T47D (cell line): ENCODE measurements around the gene PLPP7.
"Not testable (repeated sequence)": the region's sequence is repeated elsewhere in the genome, so short reads cannot be mapped to it uniquely, and the experiment has no call there.

Experiments
- DNase-seq, 2 experiments: peaks; one replicate each; pipeline versions ENCODE4 v3.0.0 to v3.0.0-alpha.2; 2011 to 2012; ENCODE audit warnings: low read depth in 1 of 2, low spot score in 1 of 2
- JUND ChIP-seq: IDR thresholded peaks from 2 replicates; pipeline ENCODE4 v1.6.1; 2012; ENCODE audit warnings: low read depth
- in situ Hi-C: cut with HindIII; loops from 2 replicates; pipeline ENCODE4 v1.10.0; 2016; ENCODE audit warnings: low sequenced_read_pairs, low pct_unique_long_range_greater_than_20kb

The PLPP7 gene

DNA sequence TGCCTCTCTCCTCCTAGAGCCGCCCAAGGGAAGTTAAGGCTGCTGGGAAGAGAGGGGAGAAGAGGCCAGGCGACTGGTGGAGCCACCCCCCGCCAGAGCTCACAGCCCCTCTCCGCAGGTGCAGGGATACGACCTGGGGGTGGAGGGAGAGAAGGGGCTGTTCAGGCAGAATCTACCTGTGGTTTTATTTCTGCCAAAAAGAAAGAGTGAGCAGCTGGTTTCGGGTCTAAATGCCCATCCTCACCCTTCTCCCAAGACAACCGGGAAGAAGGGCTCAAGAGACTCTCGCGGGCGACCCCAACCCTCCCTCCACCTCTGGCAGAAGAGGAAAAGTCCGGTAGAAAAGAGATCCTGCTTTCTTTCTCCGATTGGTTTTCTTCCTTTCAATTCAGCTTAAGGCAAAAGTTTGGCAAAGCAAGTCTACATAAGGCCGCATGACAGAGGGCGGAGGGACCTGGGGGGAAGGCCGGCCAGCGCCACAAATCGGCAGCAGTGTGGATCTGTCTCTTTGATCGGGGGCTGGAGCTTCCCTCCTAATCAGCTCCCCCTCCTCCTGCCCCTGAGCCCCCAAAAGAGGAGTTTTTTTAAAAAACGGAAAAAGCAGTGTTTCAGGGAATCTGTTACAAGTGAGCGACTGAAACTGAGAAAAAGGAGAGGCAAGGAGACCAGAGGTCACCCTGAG lies 29.5 kb upstream of the PLPP7 start:
- in situ Hi-C loops = no loop called here
- no peak for TF ChIP-seq JUND
- DNase-seq = no peak

DNA sequence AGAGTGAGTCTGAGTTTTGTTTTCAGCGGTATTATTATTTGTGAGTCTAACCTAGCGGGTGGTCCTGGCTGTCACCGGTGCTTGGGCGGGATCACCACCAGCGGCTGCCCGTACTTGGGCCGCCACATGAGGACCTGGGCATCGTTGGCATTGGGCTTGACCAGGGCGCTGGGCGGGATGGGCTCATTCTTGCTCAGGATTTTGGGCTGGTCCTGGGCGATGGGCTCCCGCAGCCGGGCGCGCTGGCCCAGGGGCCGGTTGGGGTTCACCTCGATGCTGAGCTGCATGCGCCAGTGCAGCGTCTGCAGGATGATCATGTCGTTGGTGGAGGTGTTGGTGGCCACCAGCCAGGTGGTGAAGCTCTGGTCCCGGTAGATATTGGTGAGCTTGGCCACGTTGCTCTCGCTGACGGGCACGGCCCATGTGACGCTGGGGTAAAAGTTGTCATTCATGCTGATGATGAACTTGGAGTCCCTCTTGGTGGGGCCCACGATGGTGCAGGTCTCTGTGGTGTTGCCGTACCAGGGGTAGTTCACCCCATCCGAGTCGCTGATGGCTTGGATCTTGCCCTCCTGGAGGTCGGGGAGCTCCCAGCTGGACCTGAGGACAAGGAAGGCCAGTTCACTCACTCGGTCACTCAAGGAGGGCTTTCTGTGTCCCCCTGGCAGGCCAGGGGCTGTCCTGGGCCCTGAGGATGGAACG lies 28.6 kb upstream of the PLPP7 start:
- no peak for TF ChIP-seq JUND
- in situ Hi-C loops = no loop called here
- DNase-seq = no peak

DNA sequence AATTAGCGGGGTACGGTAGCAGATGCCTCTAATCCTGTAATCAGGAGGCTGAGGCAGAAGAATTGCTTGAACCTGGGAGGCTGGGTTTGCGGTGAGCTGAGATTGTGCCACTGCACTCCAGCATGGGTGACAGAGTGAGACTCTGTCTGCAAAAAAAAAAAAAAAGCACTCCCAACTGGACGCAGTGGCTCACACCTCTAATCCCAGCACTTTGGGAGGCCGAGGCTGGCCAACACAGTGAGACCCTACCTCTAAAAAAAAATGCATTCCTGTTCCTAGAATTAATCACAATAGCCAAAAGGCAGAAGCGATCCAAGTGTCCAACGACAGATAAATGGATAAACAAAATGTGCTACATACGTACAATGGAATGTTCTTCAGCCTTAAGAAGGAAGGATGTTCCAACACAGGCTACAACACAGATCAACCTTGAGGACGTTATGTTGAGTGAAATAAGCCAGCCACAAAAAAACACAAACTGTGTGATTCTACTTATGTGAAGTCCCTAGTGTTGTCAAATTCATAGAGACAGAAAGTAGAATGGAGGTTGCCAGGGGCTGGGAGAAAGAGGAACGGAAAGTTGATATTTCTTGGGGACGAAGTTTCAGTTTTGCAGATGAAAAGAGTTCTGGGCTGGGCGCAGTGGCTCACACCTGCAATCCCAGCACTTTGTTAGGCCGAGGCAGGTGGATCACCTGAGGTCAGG lies 27.0 kb upstream of the PLPP7 start:
- no peak for TF ChIP-seq JUND
- in situ Hi-C loops = no loop called here
- no peak for DNase-seq

DNA sequence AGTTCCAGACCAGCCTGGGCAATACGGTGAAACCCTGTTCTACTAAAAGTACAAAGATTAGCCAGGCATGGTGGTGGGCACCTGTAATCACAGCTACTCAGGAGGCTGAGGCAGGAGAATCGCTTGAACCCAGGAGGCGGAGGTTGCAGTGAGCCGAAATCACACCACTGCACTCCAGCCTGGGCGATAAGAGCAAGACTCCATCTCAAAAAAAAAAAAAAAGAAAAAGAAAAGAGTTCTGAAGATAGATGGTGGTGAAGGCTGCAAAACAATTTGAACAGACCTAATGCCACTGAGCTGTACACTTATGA lies 26.5 kb upstream of the PLPP7 start:
- in situ Hi-C loops, DNase-seq: not testable (repeated sequence)

DNA sequence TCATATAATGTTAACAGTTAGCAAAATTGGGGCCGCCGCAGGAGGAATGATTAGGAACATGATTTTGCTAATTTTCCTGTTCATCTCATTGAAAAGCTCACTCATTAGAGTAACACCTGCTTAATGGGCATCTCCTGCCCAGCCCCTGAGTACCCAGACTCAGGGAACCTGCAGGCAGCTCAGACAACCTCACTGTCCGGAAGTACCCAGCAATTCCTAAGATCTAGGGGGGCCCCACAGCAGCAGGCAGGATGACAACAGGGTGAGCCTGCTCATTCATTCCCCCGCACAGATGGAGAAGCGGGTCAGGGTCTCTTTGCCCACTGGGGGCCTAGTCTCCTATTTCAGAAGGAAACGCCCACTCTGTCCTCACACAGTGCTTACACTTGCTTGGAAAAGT lies 25.8 kb upstream of the PLPP7 start:
- DNase-seq = no peak
- in situ Hi-C loops = no loop called here
- no peak for TF ChIP-seq JUND

DNA sequence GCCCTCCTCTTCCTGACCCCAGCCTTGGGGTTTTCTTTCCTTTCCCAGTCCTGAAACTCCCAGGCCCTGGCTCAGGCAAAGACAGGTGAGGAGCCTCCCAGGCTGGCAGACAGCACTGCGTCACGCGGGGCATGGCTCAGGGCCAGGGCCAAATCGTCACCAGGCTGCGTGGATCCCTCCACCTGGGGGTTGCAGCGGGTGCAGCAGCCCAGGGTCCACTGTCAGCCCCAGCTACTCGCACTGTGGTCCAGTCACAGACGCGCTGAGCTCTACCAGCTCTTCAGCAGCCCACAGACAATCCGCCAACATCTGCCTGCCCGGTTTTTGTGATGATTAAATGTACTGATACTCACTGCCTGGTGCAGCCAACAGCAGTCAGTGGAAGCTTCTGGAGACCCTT lies 25.3 kb upstream of the PLPP7 start:
- DNase-seq = peak in 1 of 2 experiments; percentile 9
- no peak for TF ChIP-seq JUND
- in situ Hi-C loops = no loop called here

DNA sequence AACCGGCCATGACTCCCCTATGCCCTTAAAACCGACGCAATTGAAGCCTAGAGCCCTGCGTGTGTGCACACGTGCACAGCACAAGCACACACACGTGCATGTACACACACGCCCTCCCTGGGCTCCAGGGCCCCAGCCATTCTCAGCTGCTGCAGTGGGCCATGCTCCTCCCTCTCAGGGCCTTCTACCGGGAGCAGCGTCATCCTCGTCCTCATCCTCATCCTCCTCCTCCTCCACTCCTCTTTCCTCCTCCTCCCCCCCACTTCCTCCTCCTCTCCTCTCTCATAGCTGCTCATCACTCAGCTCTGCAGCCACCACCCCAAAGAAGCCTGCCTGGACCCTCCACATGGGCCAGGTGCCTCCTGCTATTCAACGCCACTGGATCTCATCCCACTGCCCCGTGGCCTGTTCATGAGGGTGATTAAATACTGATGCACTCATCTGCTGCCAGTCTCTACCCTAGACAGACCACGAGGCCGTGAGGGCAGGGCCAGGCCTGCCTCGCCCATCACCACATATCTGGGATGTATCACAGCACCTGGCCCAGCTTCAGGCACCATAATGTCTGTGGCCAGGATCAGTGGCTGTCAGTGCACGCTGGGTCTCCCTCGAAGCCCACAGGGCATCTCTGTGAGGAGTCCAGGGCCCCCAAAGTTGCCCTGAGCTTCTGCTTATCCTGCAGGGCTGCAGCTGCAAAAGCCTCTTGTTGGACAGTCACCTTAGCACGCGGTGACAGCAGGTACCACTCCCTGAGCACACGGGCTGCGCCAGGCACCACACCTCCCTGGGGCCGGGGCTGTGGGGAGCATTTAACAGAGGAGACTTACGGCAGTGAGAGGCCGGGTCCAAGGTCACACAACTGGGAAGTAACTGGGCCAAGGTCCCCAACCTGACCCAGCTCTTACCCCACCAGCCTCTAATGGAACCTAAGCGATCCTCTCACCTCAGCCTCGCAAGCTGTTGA lies 23.0 kb upstream of the PLPP7 start:
- no peak for DNase-seq
- in situ Hi-C loops = no loop called here
- TF ChIP-seq JUND = no peak

DNA sequence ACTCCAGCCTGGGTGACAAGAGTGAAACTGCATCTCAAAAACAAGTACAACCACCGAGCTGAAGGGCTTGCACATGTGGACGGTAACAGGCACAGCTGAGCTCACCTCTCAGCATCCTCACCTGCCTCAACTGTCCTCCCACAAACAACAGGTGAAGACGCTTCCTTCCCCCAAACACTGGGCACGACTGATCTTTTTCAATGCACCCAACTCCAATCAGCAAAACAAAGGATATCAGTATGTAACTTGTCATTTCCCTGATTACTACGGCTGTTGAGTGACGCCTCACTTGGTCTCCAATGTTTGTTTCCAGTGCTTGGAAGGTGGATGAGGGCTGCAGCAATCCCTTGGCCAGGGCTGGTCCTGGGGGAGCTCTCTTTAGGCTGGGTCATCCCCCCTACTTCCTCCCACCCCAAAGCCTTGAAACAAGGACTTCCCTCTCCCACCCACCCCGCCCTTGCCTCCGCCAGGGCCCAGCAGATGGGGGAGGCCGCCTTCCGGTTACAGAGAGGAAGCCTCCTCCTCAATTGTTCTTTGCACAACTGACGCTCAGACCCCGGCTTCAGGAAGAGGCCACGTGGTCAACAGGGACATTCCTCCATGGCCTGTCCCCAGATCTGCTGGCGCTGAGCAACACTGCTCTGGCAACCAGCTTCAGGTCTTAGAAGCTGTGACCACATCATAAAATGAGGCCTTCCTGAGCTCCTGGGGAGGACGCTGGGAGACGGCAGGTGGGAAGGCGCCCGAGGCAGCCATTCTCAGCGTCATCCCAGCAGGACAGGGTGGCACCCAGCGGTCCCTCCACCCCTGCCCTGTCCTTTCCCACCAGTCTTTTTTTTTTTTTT lies 19.1 kb upstream of the PLPP7 start:
- no peak for TF ChIP-seq JUND
- DNase-seq = no peak
- in situ Hi-C loops = no loop called here

DNA sequence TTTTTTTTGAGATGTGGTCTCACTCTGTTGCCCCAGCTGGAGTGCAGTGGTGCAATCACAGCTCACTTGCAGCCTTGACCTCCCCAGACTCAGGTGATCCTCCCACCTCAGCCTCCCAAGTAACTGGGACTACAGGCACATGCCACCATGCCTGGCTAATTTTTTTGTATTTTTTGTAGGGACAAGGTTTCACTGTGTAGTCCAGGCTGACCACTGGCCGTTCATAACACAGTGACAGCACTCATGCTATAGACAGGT lies 18.6 kb upstream of the PLPP7 start:
- in situ Hi-C loops, DNase-seq: not testable (repeated sequence)

DNA sequence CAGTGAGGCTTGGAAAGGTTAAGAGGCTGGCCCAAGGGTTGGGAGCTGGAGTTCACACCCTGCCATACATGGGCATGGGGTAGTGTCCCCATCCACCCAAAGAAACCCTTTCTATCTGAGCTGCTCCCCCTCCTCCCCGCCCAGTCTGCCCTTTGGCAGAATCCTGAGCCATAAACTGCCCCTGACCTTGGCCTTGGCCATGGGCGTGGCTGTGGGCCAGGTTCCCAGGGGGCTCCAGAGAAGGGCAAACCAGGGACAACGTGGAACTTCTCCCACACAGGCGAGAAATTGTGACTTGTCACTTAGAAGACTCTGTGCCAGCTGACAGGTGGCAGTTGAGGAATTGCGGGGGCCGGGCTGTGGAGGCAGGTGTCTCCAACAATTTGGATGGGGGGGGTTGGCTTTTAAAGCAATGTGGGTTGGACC lies 18.0 kb upstream of the PLPP7 start:
- in situ Hi-C loops = no loop called here
- DNase-seq = no peak

DNA sequence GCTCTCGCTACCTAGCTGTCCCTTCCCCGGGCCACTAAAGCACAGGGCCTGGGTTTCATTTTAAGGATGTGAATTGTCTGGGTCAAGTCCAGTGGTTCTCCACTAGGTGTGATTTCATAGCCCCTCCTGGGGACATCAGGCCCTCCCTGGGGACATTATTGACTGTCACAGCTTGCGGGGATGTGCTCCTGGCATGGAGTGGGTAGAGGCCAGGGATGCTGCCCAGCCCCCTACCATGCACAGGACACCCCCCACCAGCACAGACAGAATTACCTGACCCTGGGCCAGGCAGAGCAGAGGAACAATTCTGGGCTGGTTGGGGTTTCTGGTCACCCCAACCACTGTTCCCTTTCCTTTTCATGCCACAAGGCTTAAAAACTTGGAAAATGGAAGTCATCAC lies 17.3 kb upstream of the PLPP7 start:
- TF ChIP-seq JUND = no peak
- in situ Hi-C loops = no loop called here
- DNase-seq = no peak

More for the DNA sequence above, 18.0 kb upstream of the PLPP7 start:
- TF ChIP-seq JUND = no peak
